ENCODE data around the gene LCE3D. TPM values are rescaled to one million over a fixed set of nuclear protein-coding genes. Genes with fewer than 3 reads are reported as not detected.
"Not testable (repeated sequence)": the region's sequence is repeated elsewhere in the genome, so short reads cannot be mapped to it uniquely, and the experiment has no call there.

Gene LCE3D, protein sequence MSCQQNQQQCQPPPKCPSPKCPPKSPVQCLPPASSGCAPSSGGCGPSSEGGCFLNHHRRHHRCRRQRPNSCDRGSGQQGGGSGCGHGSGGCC
- not detected for polyA plus RNA-seq (ENCODE audit: insufficient read length)
- long read RNA-seq, donor 1: 0 reads
- long read RNA-seq, donor 2: 0 reads
- long read RNA-seq, donor 3: 0 reads
- long read RNA-seq, donor 4: 0 reads
- long read RNA-seq, donor 5: 0 reads
- long read RNA-seq, donor 6: 0 reads
- long read RNA-seq, donor 7: 0 reads
- long read RNA-seq, donor 8: 0 reads

DNA sequence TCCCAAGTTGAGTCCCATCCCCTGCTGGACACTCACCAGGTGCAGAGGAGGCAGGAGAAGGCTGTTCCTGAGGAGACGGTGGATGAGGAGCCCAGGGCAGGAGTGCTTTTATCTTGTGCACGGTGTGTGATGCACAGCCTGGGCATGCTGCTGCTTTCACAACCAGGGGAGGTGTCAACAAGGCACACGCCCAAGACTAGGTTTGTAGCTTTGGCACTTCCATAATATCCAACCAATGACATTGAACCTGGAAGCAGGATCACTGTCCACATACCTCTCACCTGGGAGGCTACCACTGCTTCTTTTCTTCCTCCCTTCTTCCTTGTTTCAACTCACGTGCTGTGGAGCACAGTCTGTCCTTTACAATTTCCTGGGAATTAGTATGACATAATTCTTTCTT lies at the start of gene LCE3D:
Gene LCE3D (minus strand): TSS at position 84 of the 400 bp plus-strand sequence. CDS start 580 bp downstream, outside the sequence.
- no peak for DNase-seq

DNA sequence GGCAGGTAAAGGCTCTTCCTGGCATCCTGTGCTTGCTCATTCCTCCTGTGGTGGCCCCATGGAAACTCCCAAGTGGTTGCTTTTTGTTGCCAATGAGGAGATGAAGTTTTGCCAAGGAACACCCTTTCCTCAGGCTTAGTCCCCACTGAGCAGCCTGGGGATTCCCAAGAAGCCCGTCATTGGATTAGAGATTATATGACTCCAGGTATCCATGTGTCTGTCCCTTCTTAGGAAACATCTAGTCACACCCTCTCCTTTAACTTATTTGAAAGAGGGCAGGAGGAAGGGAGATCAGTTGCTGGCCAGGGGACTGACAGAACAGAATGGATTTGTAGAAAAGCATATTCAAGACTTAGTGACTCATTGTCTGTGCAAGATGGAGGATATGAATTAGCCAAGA lies 46.4 kb upstream of the LCE3D start:
- no peak for DNase-seq

DNA sequence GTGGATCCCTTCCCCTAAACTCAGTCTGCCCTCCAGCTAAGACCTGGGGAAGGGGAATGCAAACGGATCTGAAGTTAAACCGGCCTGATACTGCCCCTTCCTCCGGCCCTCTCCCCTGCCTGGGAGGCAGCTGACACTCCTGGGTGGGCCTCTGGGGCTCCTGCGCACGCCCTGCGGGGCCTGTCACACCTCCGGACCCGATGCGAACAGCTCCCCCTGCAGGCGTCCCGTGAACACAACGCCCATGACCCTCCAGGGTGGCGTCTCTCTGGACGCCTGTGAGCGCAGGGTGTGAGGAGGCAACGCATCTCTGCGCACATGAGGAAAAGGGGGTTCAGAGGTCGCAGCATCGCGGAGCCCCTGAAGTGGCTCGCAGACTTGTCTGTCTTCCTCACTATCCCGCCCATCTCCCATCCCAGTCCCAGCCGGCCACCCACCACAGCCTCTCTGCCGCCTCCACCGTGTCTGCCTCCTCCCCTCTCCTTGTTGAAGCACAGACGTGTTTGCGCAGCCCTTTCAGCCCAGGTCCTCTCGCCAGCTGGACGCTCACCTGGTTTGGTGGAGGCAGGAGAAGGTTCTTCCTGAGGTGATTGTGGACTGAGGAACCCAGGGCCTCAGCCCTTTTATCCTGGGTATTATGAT lies 43.0 kb upstream of the LCE3D start:
- DNase-seq: no peak

DNA sequence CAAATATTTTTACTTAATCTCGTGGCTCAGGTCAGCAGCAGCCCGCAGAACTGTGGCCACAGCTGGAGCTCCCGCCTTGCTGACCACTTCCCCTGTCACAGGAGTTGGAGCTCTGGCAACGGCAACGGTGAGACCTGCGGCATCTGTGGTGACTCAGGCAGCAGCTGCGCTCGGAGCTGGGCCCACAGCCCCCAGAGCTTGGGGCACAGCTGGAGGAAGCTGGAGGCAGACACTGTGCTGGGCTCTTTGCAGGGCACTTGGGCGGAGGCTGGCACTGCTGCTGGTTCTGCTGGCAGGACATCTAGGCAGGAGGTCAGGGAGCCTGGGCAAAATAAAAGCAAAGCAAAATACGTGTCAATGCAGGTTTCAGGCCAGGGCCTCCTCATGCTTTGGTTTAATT lies 42.5 kb upstream of the LCE3D start, which contains the start of gene LCE3A:
Gene LCE3A (minus strand): TSS at position 301 of the 400 bp plus-strand sequence. CDS start 0 bp downstream, at position 301.
- DNase-seq: no peak

DNA sequence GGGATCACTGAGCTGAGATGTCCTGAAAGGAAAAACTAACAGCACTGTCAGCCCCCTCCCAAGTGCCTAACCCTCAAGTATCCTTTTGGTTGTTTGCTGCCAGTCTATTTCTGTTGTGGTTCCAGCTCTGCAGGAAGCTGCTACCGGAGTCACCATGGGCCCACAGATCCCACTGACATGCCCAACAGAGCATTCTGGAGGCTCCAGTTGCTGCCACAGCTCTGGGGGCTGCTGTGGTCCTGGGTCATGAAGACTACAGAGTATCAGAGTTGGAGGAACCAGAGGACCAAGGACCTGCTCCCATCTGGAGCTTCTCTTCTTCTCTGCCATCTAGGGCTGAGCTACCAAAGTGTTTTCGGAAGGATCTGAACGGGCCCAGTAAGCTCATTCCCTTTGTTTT lies 41.7 kb upstream of the LCE3D start:
- no peak for DNase-seq

DNA sequence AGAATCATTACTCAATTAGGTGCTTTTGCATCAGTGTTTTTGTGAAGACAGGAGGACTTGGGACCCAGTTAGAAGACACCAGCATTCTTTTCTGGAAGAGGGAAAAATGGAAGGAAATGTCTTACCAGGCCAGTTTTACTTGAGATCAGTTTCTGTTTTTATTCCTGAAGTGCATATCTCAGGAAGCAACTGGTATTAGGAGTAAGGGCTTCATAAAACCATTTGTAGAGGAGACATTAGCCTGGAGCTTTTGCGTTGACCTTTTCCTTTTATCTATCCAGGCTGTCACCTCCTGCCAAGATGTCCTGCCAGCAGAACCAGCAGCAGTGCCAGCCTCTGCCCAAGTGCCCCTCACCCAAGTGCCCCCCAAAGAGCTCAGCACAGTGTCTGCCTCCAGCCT lies 33.2 kb upstream of the LCE3D start, which contains the start of gene LCE3B:
Gene LCE3B (plus strand): TSS at position 301 of the 400 bp plus-strand sequence. CDS start 0 bp downstream, at position 301.
- DNase-seq: no peak

DNA sequence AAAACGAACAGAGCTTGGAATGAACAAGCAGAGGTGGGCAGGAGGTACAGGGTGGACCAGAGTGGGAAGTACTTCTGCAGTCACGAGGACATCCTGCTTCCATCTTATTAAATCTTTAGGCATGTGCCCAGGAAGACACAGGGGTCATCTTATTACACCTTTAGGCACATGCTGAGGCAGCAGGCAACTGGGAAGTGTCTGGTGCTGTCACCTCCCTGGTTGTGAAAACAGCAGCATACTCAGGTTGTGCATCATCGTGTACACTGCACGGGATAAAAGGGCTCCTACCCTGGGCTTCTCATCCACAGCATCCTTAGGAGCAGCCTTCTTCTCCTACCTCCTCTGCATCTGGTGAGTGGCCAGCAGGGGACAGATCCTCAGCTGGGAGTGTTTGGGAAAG lies 19.6 kb upstream of the LCE3D start, which contains the start of gene LCE3C:
Gene LCE3C (plus strand): TSS at position 301 of the 400 bp plus-strand sequence. CDS start 498 bp downstream, outside the sequence.
- no peak for DNase-seq

DNA sequence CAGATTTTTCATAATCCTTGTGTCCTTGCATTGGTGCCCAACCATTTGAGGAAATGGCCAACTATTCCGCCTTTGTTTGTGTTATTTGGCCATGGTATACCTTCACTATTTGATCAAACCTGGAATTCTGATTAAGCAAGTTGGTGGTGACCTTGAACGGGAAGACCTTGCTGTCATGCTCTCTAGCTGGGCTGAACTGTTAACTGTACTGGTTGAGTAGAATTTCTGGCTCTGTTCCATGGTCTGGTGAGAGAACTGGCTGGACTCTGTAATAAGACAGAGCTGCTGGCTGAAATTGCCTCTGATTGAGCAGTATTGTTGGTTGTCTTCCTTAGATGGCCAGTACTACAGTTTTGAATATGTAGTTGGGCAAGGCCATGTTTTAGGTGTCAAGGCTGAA lies 16.7 kb upstream of the LCE3D start:
- DNase-seq: no peak

DNA sequence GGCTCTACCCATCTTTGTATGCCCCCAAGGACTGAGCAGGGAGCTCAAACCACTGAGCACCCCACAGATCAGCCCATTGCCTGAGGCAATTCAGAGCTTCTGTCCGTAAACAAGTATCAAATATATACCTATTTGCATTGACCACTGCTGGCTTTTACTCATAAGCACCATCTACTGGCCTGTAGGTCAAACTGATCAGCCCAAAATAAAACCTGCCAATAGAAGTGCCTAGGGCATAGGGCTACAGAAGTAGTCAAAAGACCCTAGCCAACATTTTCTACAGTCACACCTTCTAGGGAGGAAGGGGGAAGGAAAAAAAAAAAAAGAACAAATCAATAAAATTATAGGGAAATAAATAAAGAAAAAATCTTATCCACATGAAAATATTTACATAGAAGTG lies 5.3 kb upstream of the LCE3D start:
- DNase-seq: no peak

DNA sequence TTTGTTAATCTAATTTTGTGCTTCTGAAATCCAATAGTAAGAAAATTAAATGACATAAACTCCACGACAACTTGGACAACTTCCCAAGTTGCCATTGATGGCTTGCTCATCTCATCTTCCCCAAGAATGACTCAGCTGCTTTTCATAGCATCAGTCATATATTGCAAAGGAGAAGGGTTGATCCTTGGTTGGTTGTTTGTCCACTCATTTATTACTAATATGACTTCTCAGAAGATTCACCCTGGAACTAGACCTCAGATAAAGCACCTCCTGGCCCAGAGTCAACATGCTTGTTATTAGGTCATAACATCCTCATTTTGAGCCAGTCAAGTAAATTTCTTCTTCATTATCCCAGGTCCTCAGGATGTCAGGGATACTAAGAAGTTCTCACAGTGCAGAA lies 2.3 kb upstream of the LCE3D start:
- no peak for DNase-seq

DNA sequence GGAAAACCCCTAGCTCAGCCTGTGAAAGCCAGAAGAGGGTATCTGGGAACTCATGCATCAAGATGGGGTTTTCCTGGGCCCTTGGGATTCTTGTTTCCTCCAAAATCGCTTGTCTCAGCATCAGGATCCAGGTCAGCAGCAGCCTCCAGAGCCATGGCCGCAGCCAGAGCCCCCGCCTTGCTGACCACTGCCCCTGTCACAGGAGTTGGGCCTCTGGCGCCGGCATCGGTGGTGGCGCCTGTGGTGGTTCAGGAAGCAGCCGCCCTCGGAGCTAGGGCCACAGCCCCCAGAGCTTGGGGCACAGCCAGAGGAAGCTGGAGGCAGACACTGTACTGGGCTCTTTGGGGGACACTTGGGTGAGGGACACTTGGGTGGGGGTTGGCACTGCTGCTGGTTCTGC lies 790 bp downstream of the LCE3D start:
- DNase-seq: not testable (repeated sequence)

DNA sequence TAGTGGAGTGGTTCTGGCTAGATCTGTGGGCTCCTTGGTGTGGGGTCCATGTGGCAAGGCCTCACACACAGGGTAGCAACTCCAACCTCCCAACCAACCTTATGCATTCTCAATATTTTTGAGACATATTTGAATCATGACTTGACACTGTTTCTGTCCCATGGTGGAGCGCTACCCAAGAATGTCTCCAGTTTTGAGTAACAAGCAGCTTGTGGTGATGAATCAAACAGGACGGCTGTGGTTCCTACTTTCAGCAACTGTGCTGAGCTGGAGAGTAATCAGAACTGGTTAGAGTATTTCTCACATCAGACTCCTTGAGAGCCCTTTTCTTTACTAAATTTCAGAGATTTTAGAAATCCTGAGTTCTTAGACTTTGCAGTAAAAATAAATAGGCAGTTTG lies 3.1 kb downstream of the LCE3D start:
- DNase-seq: no peak

DNA sequence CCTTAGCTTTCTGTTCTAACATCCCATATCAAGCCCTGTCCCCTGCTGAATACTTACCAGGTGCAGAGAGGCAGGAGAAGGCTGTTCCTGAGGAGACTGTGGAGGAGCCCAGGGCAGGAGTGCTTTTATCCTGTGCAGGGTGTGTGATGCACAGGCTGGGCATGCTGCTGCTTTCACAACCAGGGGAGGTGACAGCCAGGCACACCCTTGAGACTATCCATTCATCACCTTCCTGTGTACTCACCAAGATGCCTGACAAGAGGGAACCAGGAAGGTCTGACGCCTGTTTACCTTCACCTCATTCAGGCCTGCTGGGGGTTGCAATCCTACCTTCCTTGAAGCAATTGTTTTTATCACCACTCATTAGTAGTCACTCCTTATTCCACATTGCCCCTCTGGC lies 13.6 kb downstream of the LCE3D start, which contains the start of gene LCE3E:
Gene LCE3E (minus strand): TSS at position 100 of the 400 bp plus-strand sequence. CDS start 572 bp downstream, outside the sequence.
- DNase-seq: no peak

DNA sequence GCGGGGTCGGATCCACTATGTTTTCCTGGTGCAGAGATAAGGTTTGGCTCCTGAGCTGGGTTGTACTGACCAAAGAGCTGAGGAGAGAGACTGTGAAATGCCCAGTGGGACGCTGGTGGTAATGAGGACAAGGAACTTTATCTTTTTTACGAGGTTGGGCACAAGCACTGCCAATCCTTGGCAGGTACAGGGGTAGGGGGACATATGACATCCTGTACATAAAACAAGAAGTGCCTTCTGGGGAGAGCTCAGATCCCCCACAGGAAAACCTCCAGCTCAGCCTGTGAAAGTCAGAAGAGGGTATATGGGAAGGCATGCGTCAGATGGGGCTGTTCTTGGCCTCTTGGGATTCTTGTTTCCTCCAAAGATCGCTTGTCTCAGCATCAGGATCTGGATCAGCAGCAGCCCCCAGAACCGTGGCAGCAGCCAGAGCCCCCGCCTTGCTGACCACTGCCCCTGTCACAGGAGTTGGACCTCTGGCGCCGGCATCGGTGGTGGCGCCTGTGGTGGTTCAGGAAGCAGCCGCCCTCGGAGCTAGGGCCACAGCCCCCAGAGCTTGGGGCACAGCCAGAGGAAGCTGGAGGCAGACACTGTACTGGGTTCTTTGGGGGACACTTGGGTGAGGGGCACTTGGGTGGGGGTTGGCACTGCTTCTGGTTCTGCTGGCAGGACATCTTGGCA lies 14.6 kb downstream of the LCE3D start:
- DNase-seq: no peak

DNA sequence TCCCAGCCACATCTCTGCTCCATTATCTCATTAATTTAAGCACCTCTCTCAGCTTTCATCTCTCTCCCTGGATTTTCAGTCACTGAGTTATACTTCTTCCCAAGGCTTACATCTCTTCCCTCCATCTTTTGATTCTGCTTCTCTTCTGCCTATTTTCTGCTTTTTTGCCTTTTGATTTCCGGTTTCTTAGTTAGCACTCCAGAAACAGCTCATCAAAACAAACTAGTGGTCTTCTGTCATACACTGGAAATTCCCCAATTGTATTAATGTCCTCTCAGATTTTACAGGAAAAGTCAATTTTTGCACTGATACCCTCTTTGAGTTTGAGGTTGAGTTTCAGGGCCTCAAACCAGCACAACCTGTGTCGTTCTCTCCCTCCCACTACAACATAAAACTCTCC lies 15.2 kb downstream of the LCE3D start:
- no peak for DNase-seq

DNA sequence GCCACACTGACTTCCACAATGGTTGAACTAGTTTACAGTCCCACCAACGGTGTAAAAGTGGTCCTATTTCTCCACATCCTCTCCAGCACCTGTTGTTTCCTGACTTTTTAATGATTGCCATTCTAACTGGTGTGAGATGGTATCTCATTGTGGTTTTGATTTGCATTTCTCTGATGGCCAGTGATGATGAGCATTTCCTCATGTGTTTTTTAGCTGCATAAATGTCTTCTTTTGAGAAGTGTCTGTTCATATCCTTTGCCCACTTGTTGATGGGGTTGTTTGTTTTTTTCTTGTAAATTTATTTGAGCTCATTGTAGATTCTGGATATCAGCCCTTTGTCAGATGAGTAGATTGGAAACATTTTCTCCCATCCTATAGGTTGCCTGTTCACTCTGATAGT lies 32.0 kb downstream of the LCE3D start:
- not testable (repeated sequence) for DNase-seq

DNA sequence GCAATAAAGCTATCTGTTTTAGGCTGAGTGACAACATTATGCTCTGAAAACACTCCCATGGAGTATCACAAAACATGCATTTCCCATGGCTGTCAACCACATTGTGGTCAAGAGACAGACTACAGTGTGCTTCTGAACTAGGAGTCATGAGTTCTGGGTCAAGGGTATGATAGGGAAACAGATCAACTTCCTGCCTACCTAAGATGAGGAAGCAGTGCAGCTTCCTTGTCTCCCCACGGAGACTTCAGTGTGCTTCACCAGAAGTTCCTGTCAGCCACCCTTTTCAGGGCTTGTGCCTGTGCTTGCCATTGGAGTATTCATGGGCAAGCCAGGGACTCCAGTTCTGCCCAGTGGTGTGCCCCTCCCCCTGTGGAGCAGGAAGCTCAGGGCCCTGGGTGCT lies 33.6 kb downstream of the LCE3D start:
- DNase-seq: no peak

DNA sequence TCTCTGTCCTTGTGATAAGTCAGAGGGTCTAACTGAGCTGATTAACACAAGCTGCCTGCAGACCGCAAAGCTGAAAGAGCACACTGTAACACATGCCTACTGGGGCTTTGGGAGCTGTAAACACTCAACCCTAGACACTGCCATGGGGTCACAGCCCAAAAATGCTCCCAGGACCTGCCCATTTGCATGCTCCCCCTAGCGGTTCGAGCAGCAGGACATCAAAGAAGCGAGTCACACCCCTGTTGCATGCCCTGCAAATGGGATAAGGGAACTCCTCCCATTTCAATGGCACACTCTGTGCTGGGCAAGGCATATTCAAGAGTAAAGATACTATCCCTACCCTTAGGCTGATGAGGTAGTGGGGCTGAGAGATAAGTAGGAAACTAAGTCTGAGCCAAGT lies 36.5 kb downstream of the LCE3D start:
- no peak for DNase-seq

DNA sequence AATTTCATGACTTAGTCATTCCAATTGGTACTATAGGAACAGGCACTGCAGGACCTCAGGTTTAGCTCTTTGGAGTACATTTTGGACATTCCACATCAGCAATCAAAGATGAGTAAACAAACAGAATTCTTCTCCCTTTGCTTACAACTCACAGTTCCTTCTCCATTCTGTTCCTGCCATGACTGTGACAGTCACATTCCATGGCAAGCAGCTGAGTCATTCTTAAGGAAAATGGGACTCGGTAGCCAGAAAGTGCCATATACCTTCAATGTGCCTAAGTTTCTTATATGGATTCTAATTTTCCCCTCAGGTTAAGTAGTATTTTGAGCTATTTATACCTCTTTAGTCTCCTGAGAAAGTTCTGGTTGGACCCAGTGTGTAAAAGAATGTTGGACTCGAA lies 40.4 kb downstream of the LCE3D start:
- DNase-seq: no peak

DNA sequence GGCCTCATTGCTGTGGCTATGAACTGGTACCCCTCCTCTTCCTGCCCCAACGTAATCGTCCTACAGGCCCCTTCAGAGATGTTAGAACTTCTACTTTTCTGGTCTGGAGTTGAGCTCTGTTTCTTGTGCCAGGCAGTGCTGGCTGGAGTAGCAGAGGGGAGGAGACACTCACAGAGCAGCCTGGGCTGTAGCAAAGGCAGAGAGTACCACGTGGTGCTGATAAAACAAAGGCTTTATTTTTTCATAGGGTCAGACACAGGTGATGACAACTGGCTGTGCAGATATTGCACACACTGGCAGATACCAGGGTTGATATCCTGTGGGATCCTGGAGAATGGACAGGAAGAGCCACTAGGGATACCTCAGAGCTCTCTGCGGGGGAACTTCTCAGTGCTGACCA lies 42.8 kb downstream of the LCE3D start:
- DNase-seq: no peak

DNA sequence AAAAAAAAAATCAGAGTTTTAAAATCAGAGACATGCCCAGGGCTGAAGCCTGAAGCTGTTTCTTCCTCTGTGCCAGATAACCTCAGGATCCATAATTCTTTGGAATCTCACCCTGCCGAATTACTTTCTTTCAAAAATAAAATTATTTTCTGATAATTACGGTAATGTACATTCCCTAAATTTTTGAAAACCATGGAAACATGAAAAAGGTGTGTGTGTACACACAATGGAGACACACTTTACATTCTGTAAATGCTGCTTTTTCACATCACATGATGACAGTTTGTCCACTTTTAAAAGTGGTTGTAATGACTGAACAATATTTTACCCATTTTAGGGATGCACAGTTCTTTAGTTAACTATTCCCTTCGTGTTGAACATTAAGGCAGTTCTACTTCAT lies 44.5 kb downstream of the LCE3D start:
- no peak for DNase-seq

DNA sequence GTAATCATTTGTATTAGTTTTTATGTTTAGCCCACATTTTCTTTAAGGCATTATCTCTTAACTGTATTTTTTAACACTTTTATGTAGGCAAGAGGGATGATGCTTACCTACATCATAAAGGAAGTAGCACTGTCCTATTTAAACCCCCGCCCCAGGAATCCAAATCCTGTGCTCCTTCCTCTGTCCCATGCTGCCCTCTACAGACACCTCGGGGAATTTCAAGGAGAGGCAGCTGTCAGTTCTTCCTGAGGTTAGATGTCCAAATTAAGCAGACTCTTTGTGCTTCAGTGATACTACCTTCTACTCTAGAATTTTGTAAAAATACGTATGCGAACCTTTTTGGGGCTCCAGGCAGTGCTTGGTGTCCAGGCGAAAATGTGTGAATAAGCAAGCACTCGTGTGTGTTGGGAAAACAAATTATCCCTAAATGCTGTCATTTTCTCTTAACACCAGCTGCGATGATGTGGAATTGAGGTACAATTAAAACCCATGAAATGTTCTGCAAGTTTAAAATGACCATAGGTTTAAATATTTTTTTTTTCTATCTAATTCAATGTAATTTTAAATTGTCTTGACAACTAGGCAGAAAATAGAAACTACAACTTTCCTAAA lies 46.9 kb downstream of the LCE3D start:
- DNase-seq: peak; percentile 20
